KMS-11 (cell line): ENCODE data around the gene LTV1.

Source experiments
- H2AFZ ChIP-seq: fragments of 200-600 bp; sonication (generic); 2 replicates; pipeline ENCODE4 v1.6.1; 2016; ENCODE audit warnings: antibody characterized with exemption, mixed run types, low read depth
- H3K27ac ChIP-seq: fragments of 200-600 bp; sonication (generic); 2 replicates; pipeline ENCODE4 v1.6.1; 2016; ENCODE audit warnings: mild to moderate bottlenecking, mixed run types
- H3K27me3 ChIP-seq: fragments of 200-600 bp; sonication (generic); 2 replicates; pipeline ENCODE4 v1.6.1; 2017; ENCODE audit warnings: mild to moderate bottlenecking, low read depth, mixed run types, moderate library complexity; ENCODE audit not compliant: insufficient read depth
- H3K36me3 ChIP-seq: fragments of 200-600 bp; sonication (generic); 2 replicates; pipeline ENCODE4 v1.6.1; 2017; ENCODE audit warnings: mild to moderate bottlenecking, mixed run types; ENCODE audit not compliant: insufficient read depth
- H3K4me1 ChIP-seq: fragments of 200-600 bp; sonication (generic); 2 replicates; pipeline ENCODE4 v1.6.1; 2016; ENCODE audit warnings: mild to moderate bottlenecking, low read depth, mixed run types; ENCODE audit not compliant: poor library complexity, severe bottlenecking
- H3K4me2 ChIP-seq: fragments of 200-600 bp; sonication (generic); 2 replicates; pipeline ENCODE4 v1.7.0; 2016; ENCODE audit warnings: mild to moderate bottlenecking, mixed run types
- H3K4me3 ChIP-seq: fragments of 200-600 bp; sonication (generic); IDR thresholded peaks from 2 replicates; pipeline ENCODE4 v1.6.1; 2017; ENCODE audit warnings: low read depth, low read length, mixed read lengths; ENCODE audit not compliant: insufficient read depth
- H3K79me2 ChIP-seq: fragments of 200-600 bp; sonication (generic); 2 replicates; pipeline ENCODE4 v1.6.1; 2016; ENCODE audit warnings: low read depth, mixed run types; ENCODE audit not compliant: insufficient read depth
- H3K9ac ChIP-seq: fragments of 200-600 bp; sonication (generic); 2 replicates; pipeline ENCODE4 v1.6.1; 2016; ENCODE audit warnings: mild to moderate bottlenecking, mixed run types
- H4K20me1 ChIP-seq: fragments of 200-600 bp; sonication (generic); 2 replicates; pipeline ENCODE4 v1.6.1; 2016; ENCODE audit warnings: mild to moderate bottlenecking, mixed run types; ENCODE audit not compliant: insufficient read depth
- TF ChIP-seq, protein P1 (sequence below): fragments of 200-600 bp; sonication (generic); conservative IDR thresholded peaks from 2 replicates; pipeline ENCODE4 v1.6.1; 2017; ENCODE audit warnings: low read depth, mild to moderate bottlenecking, antibody characterized with exemption, low read length, moderate library complexity, mixed read lengths

The LTV1 gene

DNA sequence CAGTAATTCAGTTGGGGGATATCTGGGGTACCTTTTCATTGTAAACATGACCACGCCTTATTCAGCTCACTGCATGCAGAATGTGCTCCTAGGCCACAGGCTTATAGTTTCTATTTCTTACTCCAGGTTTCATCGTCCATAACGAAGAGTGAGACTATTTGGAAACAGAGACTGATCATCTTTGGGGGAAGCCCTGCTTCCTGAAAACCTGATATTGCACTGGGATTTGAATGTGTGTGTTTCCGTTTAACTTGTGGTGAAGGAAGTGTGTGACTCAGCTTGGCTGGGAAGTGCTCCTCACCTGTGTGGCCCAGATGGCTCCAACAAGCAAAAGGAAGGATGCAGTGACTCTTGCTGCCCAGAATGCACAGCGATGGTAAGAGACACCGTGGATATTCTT, 19.6 kb upstream of the LTV1 start:
- no peak overlapping the region for H3K9ac ChIP-seq
- H3K27ac ChIP-seq: no peak overlapping the region
- no peaks in the 10 kb centered on the region for H3K4me1 ChIP-seq
- no peak overlapping the region for H3K4me3 ChIP-seq
- H3K4me2 ChIP-seq: no peak overlapping the region
- H2AFZ ChIP-seq: no peak overlapping the region
- no peaks in the 10 kb centered on the region for H3K79me2 ChIP-seq
- no peaks in the 10 kb centered on the region for H4K20me1 ChIP-seq
- no peaks in the 10 kb centered on the region for H3K36me3 ChIP-seq
- TF ChIP-seq, protein P1, sequence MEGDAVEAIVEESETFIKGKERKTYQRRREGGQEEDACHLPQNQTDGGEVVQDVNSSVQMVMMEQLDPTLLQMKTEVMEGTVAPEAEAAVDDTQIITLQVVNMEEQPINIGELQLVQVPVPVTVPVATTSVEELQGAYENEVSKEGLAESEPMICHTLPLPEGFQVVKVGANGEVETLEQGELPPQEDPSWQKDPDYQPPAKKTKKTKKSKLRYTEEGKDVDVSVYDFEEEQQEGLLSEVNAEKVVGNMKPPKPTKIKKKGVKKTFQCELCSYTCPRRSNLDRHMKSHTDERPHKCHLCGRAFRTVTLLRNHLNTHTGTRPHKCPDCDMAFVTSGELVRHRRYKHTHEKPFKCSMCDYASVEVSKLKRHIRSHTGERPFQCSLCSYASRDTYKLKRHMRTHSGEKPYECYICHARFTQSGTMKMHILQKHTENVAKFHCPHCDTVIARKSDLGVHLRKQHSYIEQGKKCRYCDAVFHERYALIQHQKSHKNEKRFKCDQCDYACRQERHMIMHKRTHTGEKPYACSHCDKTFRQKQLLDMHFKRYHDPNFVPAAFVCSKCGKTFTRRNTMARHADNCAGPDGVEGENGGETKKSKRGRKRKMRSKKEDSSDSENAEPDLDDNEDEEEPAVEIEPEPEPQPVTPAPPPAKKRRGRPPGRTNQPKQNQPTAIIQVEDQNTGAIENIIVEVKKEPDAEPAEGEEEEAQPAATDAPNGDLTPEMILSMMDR: no peak
- H3K27me3 ChIP-seq: no peaks in the 10 kb centered on the region

- TF ChIP-seq, protein P1: no peak
- Histone ChIP-seq H3K9ac (no peak overlapping the region), H2AFZ (no peak overlapping the region), H3K36me3 (no peaks in the 10 kb centered on the region), H3K27ac (no peak overlapping the region), H3K27me3 (no peaks in the 10 kb centered on the region), H3K4me3 (no peak overlapping the region), H3K79me2 (no peaks in the 10 kb centered on the region), H4K20me1 (no peaks in the 10 kb centered on the region), H3K4me1 (no peaks in the 10 kb centered on the region), H3K4me2 (no peak overlapping the region)
These were observed 14.6 kb upstream of the LTV1 start for GRCh38 chr6:143828572-143828971.

GRCh38 chr6:143836150-143836549, 7.0 kb upstream of the LTV1 start:
- H3K36me3 ChIP-seq: no peaks in the 10 kb centered on the region
- no peak overlapping the region for H3K4me2 ChIP-seq
- TF ChIP-seq, protein P1: no peak
- H4K20me1 ChIP-seq: no peaks in the 10 kb centered on the region
- no peaks in the 10 kb centered on the region for H3K79me2 ChIP-seq
- H3K4me1 ChIP-seq: no peaks in the 10 kb centered on the region
- H3K9ac ChIP-seq: no peak overlapping the region
- H3K4me3 ChIP-seq: no peak overlapping the region
- H3K27me3 ChIP-seq: no peaks in the 10 kb centered on the region
- H2AFZ ChIP-seq: no peak overlapping the region
- no peak overlapping the region for H3K27ac ChIP-seq

DNA sequence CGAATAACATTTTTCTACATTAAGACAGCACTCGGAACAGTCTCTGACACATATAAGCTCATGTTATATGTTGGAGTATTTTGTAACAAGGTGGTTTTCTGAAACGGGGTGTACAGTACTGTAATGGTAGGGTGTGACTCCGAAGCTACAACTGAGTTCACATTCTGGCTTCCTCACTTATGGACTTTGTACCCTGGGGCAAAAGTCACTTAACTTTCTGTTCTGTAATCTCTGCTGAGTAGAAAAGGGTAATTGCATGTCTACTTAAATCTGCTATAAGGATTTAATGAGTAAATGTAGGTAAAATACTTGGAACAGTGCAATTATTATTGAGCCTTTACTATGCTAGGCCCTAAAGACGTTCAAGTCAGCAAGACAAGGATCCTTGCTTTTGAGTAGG, 4.7 kb upstream of the LTV1 start:
- Histone ChIP-seq H3K4me1 (peaks cover 5% of the 10 kb centered on the region), H3K27ac (no peak overlapping the region), H3K4me2 (no peak overlapping the region), H3K36me3 (no peaks in the 10 kb centered on the region), H3K9ac (no peak overlapping the region), H4K20me1 (no peaks in the 10 kb centered on the region), H2AFZ (no peak overlapping the region), H3K79me2 (peaks cover 3% of the 10 kb centered on the region), H3K4me3 (no peak overlapping the region), H3K27me3 (no peaks in the 10 kb centered on the region)
- TF ChIP-seq, protein P1: no peak
